WTC11 (cell line): ENCODE results near the gene INPP4B. TPM values are rescaled to one million over a fixed set of nuclear protein-coding genes. Genes with fewer than 3 reads are reported as not detected.

Experiments
- ATAC-seq: fragments of 200-7000 bp; cut with Tn5 transposase; 2 replicates; pipeline ENCODE4 v1.10.0; 2021; ENCODE audit warnings: mild to moderate bottlenecking, moderate library complexity
- CTCF ChIA-PET: fragments of 300-600 bp; sonication (Branson Sonifier 250); formaldehyde crosslinking; loops from one replicate; lab custom pipeline; 2021; ENCODE audit warnings: antibody characterized with exemption; lab: Charles Lee
- POLR2A ChIA-PET: fragments of 350-600 bp; sonication (Branson Sonifier 250); formaldehyde crosslinking; loops from one replicate; lab custom pipeline; 2021; ENCODE audit warnings: antibody characterized with exemption; lab: Charles Lee
- DNase-seq: peaks from one replicate; pipeline ENCODE4 v3.0.0; 2021; ENCODE audit warnings: low spot score
- H3K27ac Mint-ChIP-seq: 2 replicates; pipeline ENCODE4 v1.8.0; 2021; ENCODE audit warnings: mixed read lengths
- H3K27me3 Mint-ChIP-seq: 2 replicates; pipeline ENCODE4 v1.8.0; 2021; ENCODE audit warnings: low read depth, mild to moderate bottlenecking, moderate library complexity, mixed read lengths
- H3K36me3 Mint-ChIP-seq: 2 replicates; pipeline ENCODE4 v1.8.0; 2021; ENCODE audit warnings: mixed read lengths
- H3K4me1 Mint-ChIP-seq: 2 replicates; pipeline ENCODE4 v1.8.0; 2022; ENCODE audit warnings: mixed read lengths
- H3K4me3 Mint-ChIP-seq: 2 replicates; pipeline ENCODE4 v1.8.0; 2021; ENCODE audit warnings: mild to moderate bottlenecking, moderate library complexity, mixed read lengths
- H3K9me3 Mint-ChIP-seq: 2 replicates; pipeline ENCODE4 v1.8.0; 2021; ENCODE audit warnings: mixed read lengths
- FOXJ3 ChIP-seq: sonication (generic); formaldehyde crosslinking; IDR thresholded peaks from 2 replicates; pipeline ENCODE4 v1.9.0; 2021; ENCODE audit warnings: missing genetic modification reagents, mild to moderate bottlenecking, borderline replicate concordance
- JUN ChIP-seq: sonication (generic); formaldehyde crosslinking; IDR thresholded peaks from 2 replicates; pipeline ENCODE4 v1.8.0; 2023; ENCODE audit warnings: mild to moderate bottlenecking, missing genetic modification reagents
- ZNF317 ChIP-seq: sonication (generic); formaldehyde crosslinking; IDR thresholded peaks from 2 replicates; pipeline ENCODE4 v1.8.1; 2023; ENCODE audit warnings: low read depth, mild to moderate bottlenecking, moderate library complexity, missing genetic modification reagents, borderline replicate concordance
- total RNA-seq: library from RNA; stranded (reverse); gene quantifications from 3 replicates; pipeline ENCODE4 v1.2.3, GENCODE V29; 2021
- TF ChIP-seq, protein P1 (sequence below): sonication (generic); formaldehyde crosslinking; conservative IDR thresholded peaks from 2 replicates; pipeline ENCODE4 v1.8.1; 2023; ENCODE audit warnings: mild to moderate bottlenecking, low read depth, missing genetic modification reagents, moderate library complexity
- TF ChIP-seq, protein P2 (sequence below): fragments of 200-600 bp; IDR thresholded peaks from 2 replicates; pipeline ENCODE4 v1.8.0; 2022; ENCODE audit warnings: antibody characterized with exemption
- TF ChIP-seq, protein P3 (sequence below): sonication (generic); formaldehyde crosslinking; IDR thresholded peaks from 2 replicates; pipeline ENCODE4 v1.8.1; 2022; ENCODE audit warnings: low read depth, mild to moderate bottlenecking, moderate library complexity, missing genetic modification reagents, borderline replicate concordance

INPP4B gene
- total RNA-seq, 1 experiment from 2014 or later, result 0.92 TPM

DNA sequence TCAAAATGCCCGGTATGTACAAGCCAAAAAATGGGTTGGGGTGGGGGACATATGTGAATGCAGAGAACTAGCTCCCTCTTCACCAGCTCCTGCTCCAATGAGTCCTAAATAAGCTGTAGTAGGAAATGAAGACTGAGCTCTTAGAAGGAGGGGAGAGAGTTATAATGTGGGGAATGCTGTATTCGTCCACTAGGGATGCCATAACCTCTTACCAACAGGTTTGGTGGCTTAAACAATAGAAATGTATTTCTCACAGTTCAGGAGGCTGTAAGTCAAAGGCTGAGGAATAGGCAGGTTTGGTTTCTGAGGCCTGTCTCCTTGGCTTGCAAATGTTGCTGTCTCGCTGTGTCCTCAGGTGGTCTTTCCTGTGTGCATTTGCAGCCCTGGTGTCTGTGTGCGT lies 4.4 kb upstream of the INPP4B start:
- H3K9me3 Mint-ChIP-seq, result 0 out of 2 replicates have a peak, but pooled peaks cover 3% of the 10 kb centered on the region
- TF ChIP-seq, protein P1, sequence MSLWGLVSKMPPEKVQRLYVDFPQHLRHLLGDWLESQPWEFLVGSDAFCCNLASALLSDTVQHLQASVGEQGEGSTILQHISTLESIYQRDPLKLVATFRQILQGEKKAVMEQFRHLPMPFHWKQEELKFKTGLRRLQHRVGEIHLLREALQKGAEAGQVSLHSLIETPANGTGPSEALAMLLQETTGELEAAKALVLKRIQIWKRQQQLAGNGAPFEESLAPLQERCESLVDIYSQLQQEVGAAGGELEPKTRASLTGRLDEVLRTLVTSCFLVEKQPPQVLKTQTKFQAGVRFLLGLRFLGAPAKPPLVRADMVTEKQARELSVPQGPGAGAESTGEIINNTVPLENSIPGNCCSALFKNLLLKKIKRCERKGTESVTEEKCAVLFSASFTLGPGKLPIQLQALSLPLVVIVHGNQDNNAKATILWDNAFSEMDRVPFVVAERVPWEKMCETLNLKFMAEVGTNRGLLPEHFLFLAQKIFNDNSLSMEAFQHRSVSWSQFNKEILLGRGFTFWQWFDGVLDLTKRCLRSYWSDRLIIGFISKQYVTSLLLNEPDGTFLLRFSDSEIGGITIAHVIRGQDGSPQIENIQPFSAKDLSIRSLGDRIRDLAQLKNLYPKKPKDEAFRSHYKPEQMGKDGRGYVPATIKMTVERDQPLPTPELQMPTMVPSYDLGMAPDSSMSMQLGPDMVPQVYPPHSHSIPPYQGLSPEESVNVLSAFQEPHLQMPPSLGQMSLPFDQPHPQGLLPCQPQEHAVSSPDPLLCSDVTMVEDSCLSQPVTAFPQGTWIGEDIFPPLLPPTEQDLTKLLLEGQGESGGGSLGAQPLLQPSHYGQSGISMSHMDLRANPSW (CRISPR knock-in tag), result no peak
- TF ChIP-seq, protein P2, sequence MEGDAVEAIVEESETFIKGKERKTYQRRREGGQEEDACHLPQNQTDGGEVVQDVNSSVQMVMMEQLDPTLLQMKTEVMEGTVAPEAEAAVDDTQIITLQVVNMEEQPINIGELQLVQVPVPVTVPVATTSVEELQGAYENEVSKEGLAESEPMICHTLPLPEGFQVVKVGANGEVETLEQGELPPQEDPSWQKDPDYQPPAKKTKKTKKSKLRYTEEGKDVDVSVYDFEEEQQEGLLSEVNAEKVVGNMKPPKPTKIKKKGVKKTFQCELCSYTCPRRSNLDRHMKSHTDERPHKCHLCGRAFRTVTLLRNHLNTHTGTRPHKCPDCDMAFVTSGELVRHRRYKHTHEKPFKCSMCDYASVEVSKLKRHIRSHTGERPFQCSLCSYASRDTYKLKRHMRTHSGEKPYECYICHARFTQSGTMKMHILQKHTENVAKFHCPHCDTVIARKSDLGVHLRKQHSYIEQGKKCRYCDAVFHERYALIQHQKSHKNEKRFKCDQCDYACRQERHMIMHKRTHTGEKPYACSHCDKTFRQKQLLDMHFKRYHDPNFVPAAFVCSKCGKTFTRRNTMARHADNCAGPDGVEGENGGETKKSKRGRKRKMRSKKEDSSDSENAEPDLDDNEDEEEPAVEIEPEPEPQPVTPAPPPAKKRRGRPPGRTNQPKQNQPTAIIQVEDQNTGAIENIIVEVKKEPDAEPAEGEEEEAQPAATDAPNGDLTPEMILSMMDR, result 0 out of 2 replicates have a peak, but pooled peaks have one; percentile 18
- H3K4me1 Mint-ChIP-seq, result peaks cover 12% of the 10 kb centered on the region
- CTCF ChIA-PET, result interaction anchor here (0.6 to 1.3 kb wide), 12 partner anchors 9 to 563 kb away, joined by 3 to 6 read pairs (median 3); no protein-coding TSS in a partner anchor
- H3K36me3 Mint-ChIP-seq, result no peaks in the 10 kb centered on the region
- no peak overlapping the region for H3K4me3 Mint-ChIP-seq
- H3K27ac Mint-ChIP-seq, result no peak overlapping the region
- ATAC-seq (peak; percentile 52), DNase-seq (no peak)
- H3K27me3 Mint-ChIP-seq, result peaks cover 36% of the 10 kb centered on the region
- POLR2A ChIA-PET, result no interaction called here

DNA sequence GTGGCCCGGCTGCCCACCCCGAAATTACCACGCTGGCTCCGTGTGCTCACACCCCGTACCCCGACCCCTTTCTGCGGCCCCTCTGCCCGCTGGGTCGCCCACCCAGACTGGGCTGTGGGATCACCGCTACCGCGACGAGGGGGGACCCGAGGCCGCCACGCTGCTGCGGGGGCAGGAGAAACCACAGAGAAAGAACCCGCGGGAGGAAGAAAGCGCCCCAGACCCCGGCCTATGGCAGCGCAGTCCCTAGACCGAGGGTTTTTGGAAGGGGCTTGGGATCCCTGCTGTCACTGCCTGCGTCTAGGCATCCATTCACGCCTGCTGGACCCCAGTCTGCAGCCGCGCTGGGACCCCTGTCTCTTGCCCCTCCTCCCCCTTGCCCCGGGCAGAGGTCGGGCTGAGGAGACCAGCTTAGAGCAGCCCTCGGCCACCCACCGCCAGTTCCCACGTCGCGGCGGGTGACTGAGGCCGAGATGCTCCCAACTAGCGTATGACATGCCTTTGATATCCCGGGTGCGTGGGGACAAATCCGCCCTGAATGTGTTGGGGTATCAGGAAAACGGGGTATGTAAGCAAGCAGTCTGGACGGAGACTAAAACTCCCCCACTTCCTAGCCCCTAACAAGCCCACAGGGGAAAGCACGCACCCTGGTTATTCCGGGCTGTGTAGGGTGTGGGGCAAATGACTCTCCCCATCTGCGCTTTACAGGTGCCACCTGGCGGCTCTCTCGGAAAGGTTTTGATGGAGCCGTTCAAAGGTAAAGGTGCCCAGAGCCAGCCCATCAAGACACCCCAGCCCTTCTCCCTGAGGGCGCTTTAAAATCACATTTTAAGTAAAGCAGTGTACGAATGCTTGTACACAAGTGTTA lies 862 bp upstream of the INPP4B start:
- ChIA-PET POLR2A (no interaction called here), CTCF (interaction anchor here (1.1 to 1.3 kb wide), 3 partner anchors 16 to 720 kb away, joined by 3 to 4 read pairs (median 3); no protein-coding TSS in a partner anchor)
- H3K9me3 Mint-ChIP-seq, result 0 out of 2 replicates have a peak, but pooled peaks cover 3% of the 10 kb centered on the region
- peaks cover 60% of the 10 kb centered on the region for H3K27me3 Mint-ChIP-seq
- peak overlapping the region; percentile 82 for H3K4me3 Mint-ChIP-seq
- DNase-seq, result peak; percentile 61
- no peak overlapping the region for H3K27ac Mint-ChIP-seq
- H3K4me1 Mint-ChIP-seq, result peaks cover 15% of the 10 kb centered on the region
- no peaks in the 10 kb centered on the region for H3K36me3 Mint-ChIP-seq
- TF ChIP-seq FOXJ3, result no peak
- TF ChIP-seq, protein P2, result 0 out of 2 replicates have a peak, but pooled peaks have one; percentile 18
- TF ChIP-seq, all 79 proteins: peak for 1
- peak; percentile 75 for ATAC-seq

DNA sequence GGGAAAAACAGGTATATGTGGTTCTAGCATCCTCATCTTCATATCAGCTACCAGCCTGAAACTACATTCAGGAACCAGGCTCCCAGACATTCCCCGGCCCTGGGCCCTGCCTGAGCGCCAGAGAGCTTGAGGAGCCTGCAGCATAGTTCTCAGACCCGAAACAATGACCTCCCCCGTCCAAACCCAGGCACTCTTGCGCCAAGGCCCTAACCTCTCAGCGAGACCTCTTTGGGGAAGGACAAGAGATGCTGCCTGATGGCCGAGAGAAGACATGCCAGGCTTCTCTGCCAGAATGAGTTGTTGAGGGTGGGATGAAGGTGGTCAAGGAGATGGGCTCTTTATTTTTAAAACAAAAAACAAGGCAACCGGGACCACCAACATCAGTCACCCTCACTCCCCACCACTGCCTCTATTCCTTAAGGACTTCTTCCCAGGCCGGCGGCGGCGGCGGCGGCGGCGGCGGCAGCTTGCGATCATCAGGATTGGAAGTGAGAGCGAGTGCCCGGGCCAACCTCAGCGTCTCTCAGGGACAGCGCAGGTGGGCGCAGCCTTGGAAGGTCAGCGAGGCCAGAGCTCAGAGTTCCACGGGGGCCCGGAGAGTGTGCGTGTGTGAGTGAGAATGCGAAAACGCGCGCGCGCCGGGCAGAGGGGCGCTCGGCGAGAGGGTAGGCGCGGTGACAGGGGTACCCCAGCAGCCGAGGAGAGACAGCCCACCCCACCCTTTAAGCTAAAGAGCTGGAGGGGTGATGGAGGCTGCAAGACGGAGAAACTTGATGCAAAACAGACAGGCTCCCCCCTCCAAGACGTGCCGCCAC lies 601 bp downstream of the INPP4B start:
- CTCF ChIA-PET, result interaction anchor here (1.0 to 1.3 kb wide), 4 partner anchors 12 to 154 kb away, joined by 3 to 6 read pairs (median 4); no protein-coding TSS in a partner anchor
- POLR2A ChIA-PET, result no interaction called here
- peaks cover 60% of the 10 kb centered on the region for H3K27me3 Mint-ChIP-seq
- peak; percentile 38 for DNase-seq
- peak overlapping the region; percentile 82 for H3K4me3 Mint-ChIP-seq
- peaks cover 9% of the 10 kb centered on the region for H3K4me1 Mint-ChIP-seq
- H3K9me3 Mint-ChIP-seq, result no peaks in the 10 kb centered on the region
- TF ChIP-seq, protein P2, result no peak
- TF ChIP-seq JUN (CRISPR knock-in tag) (no peak), ZNF317 (CRISPR knock-in tag) (peak; percentile 82)
- TF ChIP-seq, protein P3, sequence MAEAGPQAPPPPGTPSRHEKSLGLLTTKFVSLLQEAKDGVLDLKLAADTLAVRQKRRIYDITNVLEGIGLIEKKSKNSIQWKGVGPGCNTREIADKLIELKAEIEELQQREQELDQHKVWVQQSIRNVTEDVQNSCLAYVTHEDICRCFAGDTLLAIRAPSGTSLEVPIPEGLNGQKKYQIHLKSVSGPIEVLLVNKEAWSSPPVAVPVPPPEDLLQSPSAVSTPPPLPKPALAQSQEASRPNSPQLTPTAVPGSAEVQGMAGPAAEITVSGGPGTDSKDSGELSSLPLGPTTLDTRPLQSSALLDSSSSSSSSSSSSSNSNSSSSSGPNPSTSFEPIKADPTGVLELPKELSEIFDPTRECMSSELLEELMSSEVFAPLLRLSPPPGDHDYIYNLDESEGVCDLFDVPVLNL (CRISPR knock-in tag), result no peak
- TF ChIP-seq, all 79 proteins: peak for 1
- Mint-ChIP-seq H3K36me3 (no peaks in the 10 kb centered on the region), H3K27ac (no peak overlapping the region)
- peak; percentile 55 for ATAC-seq
